ENCODE measurements around the gene FAM120B. TPM values are rescaled to one million over a fixed set of nuclear protein-coding genes. Genes with fewer than 3 reads are reported as not detected.

Gene FAM120B
- polyA plus RNA-seq, 1 donor from 2014 or later: 17.9 TPM

- no peaks in the 10 kb centered on the region for H3K36me3 ChIP-seq (ENCODE audit: insufficient read depth, low read length)
- no peaks in the 10 kb centered on the region for H3K9me2 ChIP-seq (ENCODE audit: insufficient read depth, low read length)
- H3K9me3 ChIP-seq (ENCODE audit: low read length): no peaks in the 10 kb centered on the region
- no peak overlapping the region for H2AFZ ChIP-seq (ENCODE audit: low read depth, low read length)
- peaks cover 20% of the 10 kb centered on the region for H4K20me1 ChIP-seq (ENCODE audit: insufficient read depth)
- H3K27me3 ChIP-seq (ENCODE audit: insufficient read depth, low read depth, low read length): no peaks in the 10 kb centered on the region
- no peaks in the 10 kb centered on the region for H3F3A ChIP-seq (ENCODE audit: insufficient read depth, low read length, poor library complexity, severe bottlenecking)
- peak overlapping the region; percentile 97 for H3K4me3 ChIP-seq (ENCODE audit: low read length)
- peak overlapping the region; percentile 34 for H3K9ac ChIP-seq (ENCODE audit: low read length)
- no peak overlapping the region for H3K27ac ChIP-seq (ENCODE audit: low read length)
- peaks cover 49% of the 10 kb centered on the region for H3K79me2 ChIP-seq (replicated peaks; ENCODE audit: insufficient read depth, low read length)
- no peak for TF ChIP-seq CTCF (IDR thresholded peaks at IDR 0.05; ENCODE audit: poor library complexity, severe bottlenecking)
- TF ChIP-seq EZH2 (IDR thresholded peaks at IDR 0.05; ENCODE audit: borderline replicate concordance, insufficient read depth, low read length, poor library complexity, severe bottlenecking): no peak
- no peak for TF ChIP-seq EP300 (conservative IDR thresholded peaks at IDR 0.05; ENCODE audit: poor library complexity, severe bottlenecking)
- TF ChIP-seq POLR2AphosphoS5 (IDR thresholded peaks at IDR 0.05): no peak
- no peak for TF ChIP-seq RAD21 (conservative IDR thresholded peaks at IDR 0.05)
- no peak for TF ChIP-seq MXI1 (conservative IDR thresholded peaks at IDR 0.05; ENCODE audit: poor library complexity, severe bottlenecking)
- no peak for TF ChIP-seq TAF1 (IDR thresholded peaks at IDR 0.05; ENCODE audit: low read depth)
- H3K4me2 ChIP-seq (ENCODE audit: low read length): peak overlapping the region; percentile 54
Measured at GRCh38 chr6:170286934-170287265, 19.7 kb upstream of the FAM120B start.

GRCh38 chr6:170287371-170287876 lies 19.1 kb upstream of the FAM120B start:
- no peaks in the 10 kb centered on the region for H3K9me2 ChIP-seq (ENCODE audit: insufficient read depth, low read length)
- H3K79me2 ChIP-seq (replicated peaks; ENCODE audit: insufficient read depth, low read length): peaks cover 49% of the 10 kb centered on the region
- peak overlapping the region; percentile 54 for H3K4me2 ChIP-seq (ENCODE audit: low read length)
- H4K20me1 ChIP-seq (ENCODE audit: insufficient read depth): peaks cover 20% of the 10 kb centered on the region
- H2AFZ ChIP-seq (ENCODE audit: low read depth, low read length): no peak overlapping the region
- no peaks in the 10 kb centered on the region for H3K36me3 ChIP-seq (ENCODE audit: insufficient read depth, low read length)
- no peaks in the 10 kb centered on the region for H3K27me3 ChIP-seq (ENCODE audit: insufficient read depth, low read depth, low read length)
- peak overlapping the region; percentile 97 for H3K4me3 ChIP-seq (ENCODE audit: low read length)
- H3F3A ChIP-seq (ENCODE audit: insufficient read depth, low read length, poor library complexity, severe bottlenecking): no peaks in the 10 kb centered on the region
- no peak for TF ChIP-seq RAD21 (conservative IDR thresholded peaks at IDR 0.05)
- no peak overlapping the region for H3K27ac ChIP-seq (ENCODE audit: low read length)
- H3K9ac ChIP-seq (ENCODE audit: low read length): no peak overlapping the region
- no peaks in the 10 kb centered on the region for H3K9me3 ChIP-seq (ENCODE audit: low read length)

- Histone ChIP-seq H3K9me3 (ENCODE audit: low read length) (no peaks in the 10 kb centered on the region), H3K36me3 (ENCODE audit: insufficient read depth, low read length) (no peaks in the 10 kb centered on the region), H3K27ac (ENCODE audit: low read length) (no peak overlapping the region), H3K27me3 (ENCODE audit: insufficient read depth, low read depth, low read length) (no peaks in the 10 kb centered on the region), H3K9ac (ENCODE audit: low read length) (peak overlapping the region; percentile 12), H3K4me2 (ENCODE audit: low read length) (peak overlapping the region; percentile 54), H3K9me2 (ENCODE audit: insufficient read depth, low read length) (no peaks in the 10 kb centered on the region), H4K20me1 (ENCODE audit: insufficient read depth) (peaks cover 20% of the 10 kb centered on the region), H3K79me2 (replicated peaks; ENCODE audit: insufficient read depth, low read length) (peaks cover 49% of the 10 kb centered on the region), H3K4me3 (ENCODE audit: low read length) (peak overlapping the region; percentile 97), H3F3A (ENCODE audit: insufficient read depth, low read length, poor library complexity, severe bottlenecking) (no peaks in the 10 kb centered on the region), H2AFZ (ENCODE audit: low read depth, low read length) (no peak overlapping the region)
- TF ChIP-seq REST (IDR thresholded peaks at IDR 0.05; ENCODE audit: borderline replicate concordance): no peak
- no peak for TF ChIP-seq EZH2 (IDR thresholded peaks at IDR 0.05; ENCODE audit: borderline replicate concordance, insufficient read depth, low read length, poor library complexity, severe bottlenecking)
- TF ChIP-seq MXI1 (conservative IDR thresholded peaks at IDR 0.05; ENCODE audit: poor library complexity, severe bottlenecking): no peak
- TF ChIP-seq TAF1 (IDR thresholded peaks at IDR 0.05; ENCODE audit: low read depth): no peak
- no peak for TF ChIP-seq CTCF (IDR thresholded peaks at IDR 0.05; ENCODE audit: poor library complexity, severe bottlenecking)
- no peak for TF ChIP-seq POLR2AphosphoS5 (IDR thresholded peaks at IDR 0.05)
- no peak for TF ChIP-seq SMC3 (conservative IDR thresholded peaks at IDR 0.05; ENCODE audit: poor library complexity)
- no peak for TF ChIP-seq EP300 (conservative IDR thresholded peaks at IDR 0.05; ENCODE audit: poor library complexity, severe bottlenecking)
- no peak for TF ChIP-seq RAD21 (conservative IDR thresholded peaks at IDR 0.05)
Measured at GRCh38 chr6:170288091-170288631, 18.4 kb upstream of the FAM120B start.
